CD4-positive, alpha-beta T cell treated with Interleukin-21 for 1 hour (primary cell): ENCODE data around the gene PIM3.
A peak's percentile ranks its signal among the peaks of the same experiment; 100 is the strongest.

Source experiments
- DNase-seq: peaks from one replicate; pipeline ENCODE4 v3.0.0-alpha.2; 2020

PIM3 gene

DNA sequence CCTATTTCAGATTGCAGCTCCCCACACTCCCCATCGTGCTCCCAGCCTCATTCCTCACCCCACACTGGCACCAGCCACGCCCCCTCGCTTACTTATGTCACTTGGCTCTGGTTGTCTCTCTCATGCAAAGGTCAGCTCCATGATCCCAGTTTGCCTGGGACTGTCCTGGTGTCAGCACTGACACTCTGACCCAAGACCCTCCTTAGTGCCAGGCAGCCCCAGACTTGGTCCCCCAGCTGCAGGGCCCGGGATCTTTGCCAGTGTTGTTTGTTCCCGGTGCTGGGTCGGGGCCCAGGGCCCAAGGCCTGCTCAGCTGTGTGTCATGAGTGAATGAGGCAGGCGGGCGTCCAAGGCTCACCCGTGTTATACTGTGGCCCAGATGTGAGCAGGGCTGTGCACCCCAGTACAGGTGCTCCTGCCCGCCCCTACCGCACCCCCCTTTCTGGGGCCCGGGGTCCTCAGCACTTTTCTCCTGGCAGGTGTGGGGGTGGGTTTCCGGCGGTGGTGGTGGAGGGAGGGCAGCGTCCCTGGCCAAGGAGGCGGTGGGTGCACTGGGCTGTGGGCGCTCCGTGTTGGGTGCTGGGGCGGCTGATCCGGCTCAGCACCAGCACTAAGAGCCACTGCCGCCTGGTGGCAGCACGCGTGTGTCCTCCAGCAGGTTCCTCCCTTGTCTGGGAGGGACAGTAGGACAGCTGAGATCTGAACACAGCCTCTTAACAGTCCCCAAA, 32.5 kb downstream of the PIM3 start:
- DNase-seq: peak; percentile 72

DNA sequence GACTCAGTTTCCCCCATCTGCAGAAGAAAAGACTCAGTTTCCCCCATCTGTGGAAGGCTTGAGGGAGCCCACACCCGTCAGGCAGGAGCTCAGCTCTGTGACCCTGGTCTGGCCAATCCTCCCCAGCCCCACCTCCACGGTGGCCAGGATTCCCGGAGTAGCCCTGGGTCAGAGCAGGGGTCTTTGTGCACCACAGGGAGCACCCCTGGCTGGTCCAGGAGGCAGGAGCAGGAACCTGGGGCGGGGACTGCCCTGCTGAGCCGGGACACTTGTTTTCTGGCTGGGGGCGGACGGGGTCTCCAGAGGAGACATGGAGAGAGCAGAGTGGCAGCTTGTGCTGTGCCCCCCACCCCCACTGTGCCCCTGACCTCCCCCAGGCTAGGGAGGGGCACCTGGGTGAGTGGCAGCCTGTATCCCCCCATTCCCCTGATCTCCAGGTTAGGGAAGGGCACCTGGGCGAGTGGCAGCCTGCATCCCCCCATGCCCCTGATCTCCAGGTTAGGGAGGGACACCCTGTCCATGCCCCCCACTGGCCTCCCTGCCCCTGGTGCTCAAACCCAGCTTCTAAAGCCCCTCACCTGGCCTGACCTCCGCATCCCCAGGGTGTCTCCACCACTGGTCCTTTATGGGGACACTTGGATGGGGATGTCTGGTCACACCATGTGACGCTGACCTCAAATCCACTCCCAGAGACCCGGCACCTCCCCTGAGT, 33.2 kb downstream of the PIM3 start:
- DNase-seq: no peak

DNA sequence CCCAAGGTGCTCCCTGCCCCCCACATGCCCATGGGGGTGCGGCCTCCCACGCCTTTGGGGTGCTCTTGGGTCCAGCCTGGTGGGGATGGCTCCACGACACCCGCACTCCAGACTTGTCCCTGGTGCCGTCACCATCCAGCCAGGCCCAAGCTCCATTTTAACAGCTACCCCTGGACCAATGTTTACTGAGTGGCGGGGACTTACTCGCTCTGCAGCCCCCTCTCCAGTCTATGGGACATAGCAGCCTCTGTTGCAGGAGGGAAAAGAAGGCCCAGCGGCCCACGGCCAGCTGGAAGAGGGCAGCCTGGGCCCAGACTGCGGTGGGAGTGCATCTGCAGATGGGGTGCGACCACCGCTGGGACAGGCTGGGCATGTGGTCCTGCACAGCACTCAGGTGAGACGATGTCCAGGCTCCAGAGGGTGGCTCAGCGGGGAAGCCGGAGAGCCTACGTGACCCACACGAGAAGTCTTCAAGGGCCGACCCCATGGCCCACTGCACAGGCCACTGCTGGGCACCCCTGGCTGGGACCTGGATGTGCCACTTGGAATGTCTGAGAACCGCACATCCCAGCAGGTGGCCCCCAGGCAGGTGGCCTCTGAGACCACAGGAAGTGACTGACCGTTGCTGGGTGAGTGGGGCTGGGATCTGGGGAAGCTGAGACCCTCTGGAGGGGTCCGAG, 33.9 kb downstream of the PIM3 start:
- no peak for DNase-seq

DNA sequence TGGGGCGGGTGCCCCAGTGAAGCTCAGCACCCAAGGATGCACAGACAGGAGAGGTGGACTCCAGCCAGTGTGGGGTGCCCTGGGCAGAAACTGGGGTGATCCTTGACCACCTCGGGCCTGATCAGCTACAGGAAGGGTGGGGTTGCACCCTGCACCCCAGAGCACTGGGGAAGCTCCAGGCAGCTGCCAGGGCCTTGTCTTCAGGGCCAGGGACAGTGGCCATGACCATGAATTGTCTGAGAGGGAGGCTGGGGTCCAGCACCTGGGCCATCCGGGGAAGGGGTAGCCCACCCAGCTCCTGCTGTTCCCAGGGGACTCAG, 34.4 kb downstream of the PIM3 start:
- no peak for DNase-seq

DNA sequence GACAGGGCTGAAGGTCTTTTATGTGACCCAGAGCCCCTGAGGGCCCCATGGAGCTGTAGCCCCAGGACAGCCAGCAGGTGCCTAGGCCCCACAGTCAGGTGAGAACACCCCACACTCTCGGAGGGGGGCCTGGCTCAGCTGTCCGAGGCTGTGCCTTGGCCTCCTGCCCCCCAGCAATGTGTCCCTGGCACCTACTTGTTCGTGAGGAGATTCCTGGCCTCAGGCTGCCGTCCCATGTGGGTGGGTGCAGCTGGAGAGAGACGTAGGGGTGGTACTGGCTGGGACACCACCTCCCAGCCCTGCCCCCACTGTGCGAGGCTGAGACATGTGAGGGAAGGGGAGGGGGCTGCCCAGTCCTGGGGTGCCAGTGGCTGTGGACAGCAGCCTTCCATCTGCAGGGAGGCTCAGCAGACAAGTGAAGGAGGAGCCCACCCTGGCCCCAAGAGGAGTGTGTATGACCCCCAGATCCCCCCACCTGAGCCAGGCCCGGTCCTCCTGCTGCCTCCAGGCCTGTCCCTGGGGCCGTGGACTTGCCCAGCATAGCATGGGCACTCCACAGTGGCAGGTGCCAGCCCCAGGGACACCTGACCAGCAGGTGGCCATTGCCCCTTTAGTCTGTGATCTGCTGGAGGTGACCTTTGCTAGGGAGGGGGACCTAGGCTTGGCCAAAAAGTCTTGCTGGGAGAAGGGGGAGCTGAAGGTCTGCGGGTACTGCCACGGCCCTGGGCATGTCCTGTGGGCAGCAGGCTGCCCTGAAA, 35.0 kb downstream of the PIM3 start:
- no peak for DNase-seq

DNA sequence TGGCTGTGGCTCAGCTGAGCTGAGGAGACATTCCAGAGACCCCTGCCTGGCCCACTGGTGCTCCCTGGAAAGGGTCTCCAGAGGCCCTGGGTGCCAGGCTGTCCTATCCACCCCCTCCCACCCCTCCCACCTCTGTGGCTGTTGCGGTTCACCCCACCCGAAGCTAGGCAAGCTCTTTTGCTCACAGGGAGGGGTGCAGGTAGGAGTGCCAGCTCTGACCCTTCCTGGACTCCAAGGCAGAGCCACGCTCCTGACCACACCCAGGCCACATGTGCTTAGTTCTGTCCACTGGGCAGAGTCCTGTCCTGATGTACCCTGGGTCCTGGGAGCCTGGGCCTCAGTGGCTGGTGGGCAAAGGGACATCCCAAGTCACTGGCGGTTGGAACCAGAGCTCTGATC, 35.5 kb downstream of the PIM3 start:
- no peak for DNase-seq

DNA sequence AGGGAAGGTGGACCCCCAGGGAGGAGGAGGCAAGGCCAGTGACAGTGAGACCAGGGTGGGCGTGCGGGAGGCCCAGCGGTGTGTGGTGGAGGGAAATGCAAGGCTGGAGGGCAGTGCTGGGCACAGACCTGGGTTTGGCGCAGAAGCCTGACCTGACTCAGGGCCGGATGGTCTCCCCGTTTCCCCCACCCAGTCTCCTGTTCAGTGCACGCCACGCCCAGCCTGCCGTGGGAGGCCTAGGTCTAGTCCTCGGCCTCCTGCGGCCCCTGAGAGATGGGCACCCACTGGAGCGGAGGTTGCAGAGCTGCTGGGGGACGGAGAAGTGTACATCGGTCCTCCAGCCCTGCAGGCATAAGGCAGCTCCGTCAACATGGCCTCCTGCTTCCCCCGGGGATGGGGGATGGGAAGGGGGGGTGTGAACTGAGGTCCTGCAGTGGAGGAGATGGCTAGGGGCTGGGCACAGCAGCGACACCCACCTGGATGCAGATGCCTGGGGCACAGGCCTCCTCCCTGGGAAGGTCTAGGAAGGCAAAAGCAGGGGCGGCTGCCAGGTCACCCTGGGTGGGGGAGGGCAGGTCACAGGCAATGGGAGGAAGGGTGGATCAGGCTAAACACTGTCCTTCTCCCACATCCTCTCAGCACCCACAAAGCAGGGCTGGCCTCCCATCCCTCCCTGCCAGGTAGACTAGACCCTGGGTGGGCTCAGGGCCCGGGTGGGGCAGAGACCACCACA, 36.1 kb downstream of the PIM3 start:
- DNase-seq: no peak

DNA sequence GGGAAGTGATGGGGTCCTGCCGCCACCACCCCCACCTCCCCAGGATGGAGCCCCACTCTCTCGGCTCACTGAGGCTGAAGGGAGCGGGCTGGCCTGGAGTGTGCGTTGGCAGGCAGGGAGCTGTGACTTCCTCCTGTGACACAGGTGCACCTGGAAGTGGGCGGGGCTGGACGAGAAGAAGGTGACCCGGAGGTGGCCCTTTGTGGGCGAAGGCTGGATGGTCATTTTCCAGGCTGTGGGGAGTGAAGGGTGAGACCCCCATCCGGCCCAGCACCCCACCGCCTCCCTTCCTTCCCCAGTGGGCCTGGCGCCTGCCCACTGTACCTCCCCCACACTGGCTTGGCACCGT, 36.7 kb downstream of the PIM3 start:
- DNase-seq: no peak

DNA sequence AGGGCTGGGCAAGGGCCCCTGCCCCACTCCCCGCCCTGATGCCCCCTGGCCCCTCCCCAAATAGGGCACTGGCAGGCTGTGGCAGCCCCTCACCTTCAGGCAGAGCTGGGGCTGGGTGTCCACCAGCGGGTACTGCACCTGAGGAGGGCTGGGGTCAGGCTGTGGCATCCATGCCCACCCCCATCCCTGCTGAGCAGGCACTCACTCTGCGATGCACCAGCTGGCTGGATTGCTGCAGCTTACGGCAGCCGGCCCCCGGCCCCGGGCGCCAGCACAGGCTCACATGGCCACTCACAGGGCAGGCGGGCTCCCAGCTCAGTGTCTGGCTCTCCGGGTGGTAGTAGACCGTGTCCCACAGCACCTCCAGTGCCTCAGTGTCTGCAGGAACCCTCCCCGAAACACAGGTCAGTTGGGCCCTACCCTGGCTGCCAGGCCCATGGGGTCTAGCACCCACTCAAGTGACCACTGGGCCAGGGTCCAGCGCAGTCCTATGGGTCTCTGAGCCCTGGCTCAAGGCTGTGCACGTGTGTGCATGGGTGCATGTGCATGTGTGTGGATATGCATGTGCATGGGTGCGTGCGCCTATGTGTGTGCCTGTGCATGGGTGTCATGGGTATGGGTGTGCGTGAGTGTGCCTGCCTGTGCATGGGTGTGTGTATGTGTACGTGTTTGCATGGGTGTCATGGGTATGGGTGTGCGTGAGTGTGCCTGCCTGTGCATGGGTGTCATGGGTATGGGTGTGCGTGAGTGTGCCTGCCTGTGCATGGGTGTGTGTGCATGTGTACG, 37.6 kb downstream of the PIM3 start:
- DNase-seq: no peak

DNA sequence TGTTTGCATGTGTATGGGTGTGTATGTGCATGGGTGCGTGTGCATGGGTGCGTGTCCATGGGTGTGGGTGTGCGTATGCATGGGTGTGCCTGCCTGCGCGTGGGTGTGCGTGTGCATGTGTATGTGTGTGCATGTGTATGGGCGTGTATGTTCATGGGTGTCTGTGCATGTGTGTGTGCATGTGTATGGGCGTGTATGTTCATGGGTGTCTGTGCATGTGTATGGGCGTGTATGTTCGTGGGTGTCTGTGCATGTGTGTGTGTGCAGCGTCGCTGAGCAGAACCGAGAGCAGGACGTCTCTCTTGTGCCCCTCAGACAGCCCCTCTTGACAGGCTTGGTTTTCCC, 38.1 kb downstream of the PIM3 start:
- no peak for DNase-seq

DNA sequence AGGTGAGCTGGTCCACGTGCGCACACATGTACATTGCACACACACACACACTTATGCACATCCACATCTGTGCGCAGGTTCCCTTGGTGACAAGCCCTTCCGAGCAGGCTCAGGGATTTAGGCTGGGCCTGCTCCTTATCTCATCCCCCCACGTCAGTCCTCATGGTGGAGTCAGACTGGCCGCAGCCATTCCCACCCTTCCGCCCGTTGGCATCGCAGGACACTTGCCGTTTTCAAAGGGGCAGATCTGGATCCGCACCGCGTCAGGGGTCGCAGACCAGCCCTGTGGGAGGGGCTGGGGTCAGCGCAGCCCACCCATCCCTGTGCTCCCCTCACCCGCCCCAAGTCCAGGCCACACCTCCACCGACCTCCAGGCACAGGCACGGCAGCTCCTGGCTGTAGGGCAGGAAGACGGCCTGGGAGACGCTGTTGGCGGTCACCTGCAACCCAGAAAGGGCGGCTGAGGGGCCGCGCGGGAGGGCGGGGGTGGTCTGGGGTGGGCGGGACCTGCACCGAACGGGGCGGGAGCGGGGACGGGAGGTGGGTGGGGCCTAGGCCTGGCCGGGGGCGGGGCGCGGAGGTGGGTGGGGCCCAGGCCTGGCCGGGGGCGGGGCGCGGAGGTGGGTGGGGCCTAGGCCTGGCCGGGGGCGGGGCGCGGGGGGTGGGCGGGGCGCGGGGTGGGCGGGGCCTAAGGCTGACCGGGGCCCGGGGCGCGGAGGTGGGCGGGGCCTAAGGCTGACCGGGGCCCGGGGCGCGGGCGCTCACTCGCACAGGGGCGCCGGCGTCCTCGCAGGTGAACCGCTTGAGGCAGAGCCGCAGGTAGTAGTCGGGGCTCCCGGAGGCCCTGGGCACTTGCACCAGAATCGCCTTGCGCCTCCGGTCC, 38.7 kb downstream of the PIM3 start:
- DNase-seq: no peak

DNA sequence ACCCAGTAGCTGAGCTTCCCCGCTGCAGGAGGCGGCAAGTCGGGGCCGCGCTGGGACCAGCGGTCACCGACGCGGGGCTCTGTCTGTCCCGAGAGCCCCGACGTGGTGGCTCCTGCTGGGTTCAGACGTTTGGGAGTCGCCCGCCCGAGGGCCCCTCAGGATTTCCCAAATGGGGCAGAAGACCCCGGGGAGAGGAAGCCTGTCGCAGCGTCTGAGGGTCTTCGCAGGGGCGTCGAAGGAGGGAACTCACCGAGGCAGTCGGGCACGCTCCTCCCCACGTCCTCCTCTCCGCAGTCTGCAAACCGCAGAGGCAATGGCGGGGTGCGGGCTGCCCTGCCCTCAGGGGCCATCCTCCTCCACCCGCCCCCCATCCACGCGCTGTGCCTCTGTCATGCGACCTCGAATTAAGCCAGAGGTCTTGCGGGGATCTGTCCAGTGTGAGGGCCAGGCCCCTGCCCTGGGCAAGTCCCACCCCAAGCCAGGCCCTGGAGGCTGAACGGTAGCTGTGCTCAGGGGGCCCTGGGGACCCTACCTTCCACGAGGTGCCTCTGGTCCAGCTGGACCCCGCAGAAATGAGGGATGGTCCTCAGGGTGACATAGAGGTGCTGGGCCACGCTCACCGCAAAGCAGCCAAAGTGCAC, 39.5 kb downstream of the PIM3 start:
- DNase-seq: no peak

DNA sequence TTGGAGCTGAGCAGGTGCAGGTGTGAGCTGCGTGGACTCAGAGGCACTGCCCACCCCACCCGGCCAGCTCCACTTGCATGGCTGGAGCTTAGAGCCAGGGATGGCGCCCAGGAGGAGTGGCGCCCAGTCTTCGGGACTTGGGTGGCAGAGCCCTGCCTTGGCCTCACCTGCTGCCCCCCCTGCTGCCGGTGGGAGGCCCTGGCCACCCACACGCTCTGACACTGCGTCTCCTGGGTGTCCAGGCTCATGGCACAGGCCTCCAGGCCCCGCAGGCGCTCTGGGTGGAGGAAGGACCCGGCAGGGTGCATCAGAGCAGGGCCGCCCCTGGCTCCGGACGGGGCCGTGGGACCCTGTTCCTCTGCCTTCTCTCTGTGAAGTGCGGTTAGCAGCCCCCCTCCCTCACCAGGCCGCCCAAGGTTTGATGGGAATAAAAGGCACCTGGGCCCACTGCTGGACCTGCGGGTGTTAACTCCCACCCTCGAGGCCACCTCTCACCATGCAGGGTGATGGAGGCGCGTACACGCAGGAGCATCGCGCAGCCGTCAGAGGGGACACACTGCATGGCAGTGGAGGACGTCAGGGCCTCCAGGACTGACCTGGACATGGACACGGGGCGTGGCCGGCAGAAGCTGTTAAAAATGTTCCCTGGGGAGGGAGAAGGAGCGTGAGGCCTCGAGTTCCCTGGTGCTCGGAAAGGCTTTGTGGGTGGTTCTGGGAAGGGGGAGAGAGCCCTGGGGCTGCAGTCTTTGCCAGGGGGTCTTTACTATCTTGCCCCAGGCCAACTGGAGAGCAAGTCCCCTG, 40.2 kb downstream of the PIM3 start:
- no peak for DNase-seq

DNA sequence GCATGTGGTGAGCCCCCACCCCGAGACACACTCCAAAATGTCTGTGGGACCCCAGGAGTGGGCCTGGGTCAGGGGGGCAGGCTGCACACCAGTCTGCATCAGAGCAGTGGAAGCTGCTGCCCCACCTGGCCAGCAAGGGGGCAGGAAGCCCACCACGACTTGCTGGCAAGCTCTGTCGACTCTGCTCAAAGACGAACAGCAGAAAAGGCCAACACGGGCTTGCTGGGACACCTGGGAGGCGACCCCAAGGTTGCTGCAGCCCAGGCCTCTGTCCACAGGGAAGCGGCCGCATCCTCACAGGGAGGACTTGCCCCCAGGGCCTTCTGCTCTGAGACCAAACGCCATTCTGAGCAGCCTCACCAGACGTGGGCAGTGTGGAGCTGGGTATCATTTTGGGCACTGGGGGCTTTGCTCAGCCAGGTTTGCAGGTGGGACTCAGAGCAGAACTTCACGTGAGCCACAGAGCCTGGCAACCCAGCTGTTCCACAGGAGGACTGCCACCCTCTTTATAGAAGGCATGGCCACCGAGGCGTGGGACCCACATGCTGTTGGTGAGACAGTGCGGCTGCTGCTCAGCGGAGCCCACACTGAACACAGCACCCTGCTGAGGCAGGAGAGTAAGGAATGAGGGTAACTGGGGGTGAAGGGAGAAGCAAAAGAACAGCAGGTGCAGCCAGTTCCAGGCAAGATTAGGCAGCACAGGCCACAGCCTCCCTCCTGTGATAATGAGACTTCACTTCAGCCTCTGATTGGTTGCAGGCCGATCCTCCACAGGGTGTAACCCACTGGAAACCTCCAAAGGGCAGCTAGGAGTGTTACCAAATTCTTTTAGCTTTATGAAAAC, 41.0 kb downstream of the PIM3 start:
- no peak for DNase-seq

DNA sequence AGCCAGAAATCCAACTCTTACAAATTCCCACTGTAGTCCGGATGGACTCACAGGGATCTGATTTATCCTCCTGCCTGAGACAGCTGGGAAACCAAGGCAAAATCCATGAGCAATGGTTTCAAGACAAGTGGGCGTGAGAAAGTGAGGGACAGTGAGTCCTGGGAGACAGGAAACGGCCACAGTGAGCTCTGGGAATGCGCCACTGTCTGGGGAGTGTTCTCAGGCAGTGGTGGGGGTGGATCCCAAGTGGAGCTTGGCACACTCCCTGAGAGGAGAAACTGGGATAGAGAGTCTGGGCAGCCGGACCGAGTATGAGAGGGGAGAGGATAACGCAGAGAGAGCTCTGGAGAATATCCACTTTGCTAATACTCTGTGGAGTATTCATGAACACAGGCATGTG, 42.2 kb downstream of the PIM3 start:
- no peak for DNase-seq

DNA sequence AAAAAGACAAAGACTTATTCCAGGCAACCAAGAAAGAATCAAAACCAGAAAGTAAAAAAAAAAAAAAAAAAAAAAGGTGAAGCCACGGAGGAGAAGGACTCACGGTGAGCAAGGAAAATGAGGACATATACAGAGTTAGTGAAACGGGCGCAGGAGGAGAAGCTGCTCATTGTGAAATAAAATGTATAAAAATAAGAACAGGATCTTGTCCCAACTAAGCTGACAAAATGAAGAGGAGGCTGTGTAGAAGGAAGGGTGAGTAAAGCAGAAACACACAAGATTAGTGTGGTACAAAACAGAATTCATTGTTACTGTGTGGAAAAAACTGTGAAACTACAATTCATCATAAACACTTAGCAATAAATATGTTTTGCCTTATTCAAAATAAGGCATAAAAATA, 44.3 kb downstream of the PIM3 start:
- DNase-seq: no peak

DNA sequence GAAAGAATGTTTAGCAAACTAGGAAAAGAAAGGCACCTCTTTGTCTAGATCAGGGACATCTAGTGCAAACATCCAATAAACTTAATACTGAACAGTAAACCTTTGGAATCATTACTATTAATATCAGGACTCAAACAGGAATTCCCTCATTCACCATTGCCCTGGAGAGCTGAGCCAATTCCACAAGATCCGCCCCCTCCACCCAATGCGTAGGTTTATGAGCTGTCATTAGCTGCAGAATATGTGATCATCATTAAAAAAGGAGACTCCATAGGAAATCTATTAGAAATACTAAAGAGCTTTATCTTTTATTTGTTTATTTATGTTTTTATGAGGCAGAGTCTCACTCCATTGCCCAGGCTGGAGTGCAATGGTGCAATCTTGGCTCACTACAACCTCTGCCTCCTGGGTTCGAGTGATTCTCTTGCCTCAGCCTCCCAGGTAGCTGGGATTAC, 46.5 kb downstream of the PIM3 start:
- no peak for DNase-seq

DNA sequence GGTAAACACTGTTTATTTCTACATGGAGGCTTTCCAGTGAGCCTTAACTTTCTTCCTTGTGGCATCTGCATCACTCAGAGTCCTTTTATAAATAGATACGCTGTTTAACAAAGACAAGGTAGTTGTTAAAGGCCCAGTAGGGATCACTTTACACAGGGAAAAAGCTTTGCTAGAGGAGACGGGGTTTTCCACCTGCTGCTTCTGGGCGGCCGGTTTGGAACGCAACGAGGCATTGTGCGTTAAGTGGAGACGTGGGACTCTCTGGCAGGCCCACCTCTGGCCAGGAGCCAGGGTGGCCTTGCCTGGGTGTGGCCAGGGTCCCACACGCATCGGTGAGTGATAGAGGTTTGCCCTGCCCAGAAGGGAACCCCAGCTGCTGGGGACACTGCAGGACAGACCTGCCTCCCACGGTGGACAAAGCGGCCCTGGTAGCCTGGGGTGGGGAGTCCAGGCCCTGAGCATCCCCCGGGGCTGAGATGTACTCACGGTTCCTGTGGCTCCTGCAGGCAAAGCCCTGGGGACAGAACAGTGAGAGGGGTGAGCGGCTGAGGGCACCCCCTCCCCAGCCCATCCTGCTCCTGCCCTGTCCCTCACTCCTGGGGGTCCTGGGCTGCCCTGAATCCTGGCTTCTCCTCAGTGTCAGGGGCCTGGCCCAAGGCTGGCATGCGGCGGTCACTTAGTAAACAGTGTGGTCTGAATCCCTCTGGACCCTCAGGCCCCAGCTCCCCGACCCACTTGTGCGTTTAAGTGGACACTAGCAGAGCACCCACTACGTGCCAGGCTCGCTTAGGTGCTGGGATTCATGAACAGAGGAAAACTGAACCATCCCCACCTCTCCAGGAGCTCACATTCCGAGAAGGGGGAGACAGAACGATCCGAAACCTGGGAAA, 47.8 kb downstream of the PIM3 start:
- DNase-seq: no peak
